SK-N-SH (cell line): ENCODE measurements around the gene MTG1. TPM values are rescaled to one million over a fixed set of nuclear protein-coding genes. Genes with fewer than 3 reads are reported as not detected.

Experiments used
- CTCF ChIA-PET: fragments of 300-600, 350-600 bp; formaldehyde crosslinking; extraction: SDS; loops from one replicate; lab custom pipeline; 2021; lab: Yijun Ruan, JAX
- POLR2A ChIA-PET: fragments of 350-600 bp; sonication (Branson Sonifier 250); formaldehyde crosslinking; extraction: SDS; loops from one replicate; lab custom pipeline; 2020; ENCODE audit warnings: antibody characterized with exemption, inconsistent platforms; lab: Yijun Ruan, JAX
- DNase-seq: peaks from one replicate; pipeline ENCODE4 v3.0.0; 2012
- H2AFZ ChIP-seq: fragments of 200-600 bp; sonication (generic); 2 replicates; pipeline ENCODE4 v1.8.1; 2016; ENCODE audit warnings: antibody characterized with exemption, mild to moderate bottlenecking, low read depth
- H3F3A ChIP-seq: fragments of 200-600 bp; sonication (generic); replicated peaks from 2 replicates; pipeline ENCODE3; 2016; ENCODE audit warnings: antibody characterized with exemption, mild to moderate bottlenecking; ENCODE audit not compliant: insufficient read depth
- H3K27ac ChIP-seq, 2 experiments: fragments of 200-500 bp in 1 of 2; fragments of 200-600 bp in 1 of 2; sonication (Bioruptor generic) in 1 of 2; sonication (generic), shearing (Covaris generic) in 1 of 2; 2 replicates each; pipeline versions ENCODE4 v1.5.1 to v1.6.1; 2014 to 2016; ENCODE audit warnings: low read depth in 2 of 2, inconsistent platforms in 1 of 2, low read length in 1 of 2, mild to moderate bottlenecking in 1 of 2, mixed read lengths in 1 of 2
- H3K27me3 ChIP-seq: fragments of 200-600 bp; sonication (generic), shearing (Covaris generic); 2 replicates; pipeline ENCODE4 v1.6.1; 2016; ENCODE audit warnings: mixed run types; ENCODE audit not compliant: insufficient read depth
- H3K36me3 ChIP-seq, 2 experiments: fragments of 200-500 bp in 1 of 2; fragments of 200-600 bp in 1 of 2; sonication (Bioruptor generic) in 1 of 2; sonication (generic) in 1 of 2; replicated peaks in 1 of 2; 2 replicates each; pipeline versions ENCODE3 to v1.5.1; 2014 to 2016; ENCODE audit warnings: low read length in 1 of 2, mild to moderate bottlenecking in 1 of 2; ENCODE audit not compliant: insufficient read depth in 2 of 2, control insufficient read depth in 1 of 2
- H3K4me1 ChIP-seq, 2 experiments: fragments of 200-500 bp in 1 of 2; fragments of 200-600 bp in 1 of 2; sonication (Bioruptor generic) in 1 of 2; sonication (generic), shearing (Covaris generic) in 1 of 2; 2 replicates each; pipeline versions ENCODE4 v1.5.1 to v1.6.1; 2014 to 2016; ENCODE audit warnings: low read depth in 1 of 2, low read length in 1 of 2, mixed run types in 1 of 2; ENCODE audit not compliant: insufficient read depth in 2 of 2, control insufficient read depth in 1 of 2
- H3K4me2 ChIP-seq: fragments of 200-600 bp; sonication (generic), shearing (Covaris generic); 2 replicates; pipeline ENCODE4 v1.6.1; 2017; ENCODE audit warnings: mixed run types
- H3K4me3 ChIP-seq, 2 experiments: fragments of 200-500 bp in 1 of 2; fragments of 200-600 bp in 1 of 2; sonication (Bioruptor generic) in 1 of 2; sonication (generic), shearing (Covaris generic) in 1 of 2; 2 replicates each; pipeline versions ENCODE4 v1.5.1 to v1.8.1; 2014 to 2016; ENCODE audit warnings: low read depth in 2 of 2, inconsistent platforms in 1 of 2, low read length in 1 of 2, mild to moderate bottlenecking in 1 of 2, mixed read lengths in 1 of 2, moderate library complexity in 1 of 2
- H3K79me2 ChIP-seq: fragments of 200-600 bp; sonication (generic); 2 replicates; pipeline ENCODE4 v1.8.1; 2017; ENCODE audit warnings: mild to moderate bottlenecking; ENCODE audit not compliant: insufficient read depth
- H3K9ac ChIP-seq: fragments of 200-600 bp; sonication (generic); 2 replicates; pipeline ENCODE4 v1.6.1; 2017; ENCODE audit warnings: mixed run types
- H3K9me2 ChIP-seq: fragments of 200-600 bp; sonication (generic); 2 replicates; pipeline ENCODE4 v1.6.1; 2017; ENCODE audit warnings: mixed run types
- H3K9me3 ChIP-seq: fragments of 200-600 bp; sonication (generic); 2 replicates; pipeline ENCODE4 v1.6.1; 2017; ENCODE audit warnings: mixed run types, mild to moderate bottlenecking, moderate library complexity
- H4K20me1 ChIP-seq: fragments of 200-600 bp; sonication (generic); 2 replicates; pipeline ENCODE4 v1.6.1; 2017; ENCODE audit warnings: mild to moderate bottlenecking, mixed run types; ENCODE audit not compliant: insufficient read depth
- CHD2 ChIP-seq: fragments of 150-350 bp; IDR thresholded peaks from 2 replicates; pipeline ENCODE4 v1.6.1; 2018; ENCODE audit warnings: low read length; ENCODE audit not compliant: partially characterized antibody
- ELF1 ChIP-seq: IDR thresholded peaks from 2 replicates; pipeline ENCODE4 v1.4.0; 2012
- EP300 ChIP-seq, 2 experiments: IDR thresholded peaks; 2 replicates each; pipeline versions ENCODE4 v1.4.0 to v1.6.1; 2012; ENCODE audit warnings: borderline replicate concordance in 1 of 2, low read depth in 1 of 2, low read length in 1 of 2
- FOXJ3 ChIP-seq: sonication (generic); formaldehyde crosslinking; IDR thresholded peaks from 2 replicates; pipeline ENCODE4 v1.5.1; 2020; ENCODE audit warnings: mild to moderate bottlenecking, missing genetic modification reagents
- MXI1 ChIP-seq: IDR thresholded peaks from 2 replicates; pipeline ENCODE4 v1.6.1; 2012; ENCODE audit warnings: mild to moderate bottlenecking, low read depth, low read length, improper control_type of control experiment
- POLR2AphosphoS5 ChIP-seq: IDR thresholded peaks from 2 replicates; pipeline ENCODE4 v1.6.1; 2012; ENCODE audit warnings: low read depth, low read length
- RFX5 ChIP-seq: IDR thresholded peaks from 2 replicates; pipeline ENCODE4 v1.6.1; 2012; ENCODE audit warnings: mild to moderate bottlenecking, improper control_type of control experiment, low read length
- SIN3A ChIP-seq: IDR thresholded peaks from 2 replicates; pipeline ENCODE4 v1.6.1; 2012; ENCODE audit warnings: low read depth, mild to moderate bottlenecking, low read length, moderate library complexity, borderline replicate concordance
- TAF1 ChIP-seq: IDR thresholded peaks from 2 replicates; pipeline ENCODE4 v1.6.1; 2012; ENCODE audit warnings: low read depth, mild to moderate bottlenecking, low read length, moderate library complexity, borderline replicate concordance
- YY1 ChIP-seq: IDR thresholded peaks from 2 replicates; pipeline ENCODE4 v1.4.0; 2012; ENCODE audit warnings: low read depth, mild to moderate bottlenecking
- WGBS: methylation state at CpG from one replicate; pipeline ENCODE4 v1.1.6; 2017; ENCODE audit warnings: low lambda C conversion rate; 5-methylcytosine and 5-hydroxymethylcytosine counted together
- polyA plus RNA-seq, 3 experiments: library from polyadenylated mRNA; depleted of rRNA; stranded (reverse); fragments of >200 nt; gene quantifications; 2 replicates each; pipeline ENCODE4 v1.2.3, GENCODE V29; 2012
- TF ChIP-seq, protein P1 (sequence below): IDR thresholded peaks from 2 replicates; pipeline ENCODE4 v1.6.1; 2012; ENCODE audit warnings: mild to moderate bottlenecking, low read depth, low read length, moderate library complexity

Gene MTG1
- polyA plus RNA-seq, 1 of the 3 experiments (the other 2 are of a cell fraction), result 86.4 TPM

DNA sequence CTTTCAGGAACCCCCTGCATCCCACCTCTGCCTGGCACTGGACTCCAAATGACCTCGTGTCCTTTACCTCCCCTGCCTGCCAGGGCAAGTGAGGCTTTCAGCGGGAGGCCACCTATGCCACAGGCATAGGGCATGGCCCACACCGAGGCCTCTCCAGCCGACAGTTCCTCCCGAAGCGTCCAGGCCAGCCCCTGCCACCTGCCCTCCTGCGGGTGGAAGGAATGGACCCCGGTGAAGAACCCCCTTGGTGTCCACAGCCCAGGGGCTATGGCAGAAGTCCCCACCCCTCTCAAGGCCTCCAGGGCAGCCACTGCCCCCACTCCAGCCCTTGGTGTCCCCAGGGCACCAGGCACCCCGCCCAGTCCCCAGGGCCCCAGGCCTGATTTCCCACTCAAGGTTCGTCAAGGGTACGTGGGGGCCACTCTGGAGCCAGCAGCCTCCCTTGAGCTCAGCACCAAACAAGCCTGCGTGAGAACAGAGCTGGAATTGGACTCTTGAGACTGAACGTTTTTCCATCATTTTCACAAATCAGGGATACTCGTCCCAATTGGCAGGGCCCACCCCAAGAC is 39.2 kb upstream of the MTG1 start:
- TF ChIP-seq ELF1 (no peak), TAF1 (no peak), SIN3A (no peak), POLR2AphosphoS5 (no peak), YY1 (no peak), RFX5 (no peak), EP300 (IDR thresholded peaks at IDR 0.05; ENCODE audit: borderline replicate concordance in 1 of 2, low read depth in 1 of 2, low read length in 1 of 2) (no peak), MXI1 (no peak), CHD2 (no peak)
- TF ChIP-seq, protein P1, sequence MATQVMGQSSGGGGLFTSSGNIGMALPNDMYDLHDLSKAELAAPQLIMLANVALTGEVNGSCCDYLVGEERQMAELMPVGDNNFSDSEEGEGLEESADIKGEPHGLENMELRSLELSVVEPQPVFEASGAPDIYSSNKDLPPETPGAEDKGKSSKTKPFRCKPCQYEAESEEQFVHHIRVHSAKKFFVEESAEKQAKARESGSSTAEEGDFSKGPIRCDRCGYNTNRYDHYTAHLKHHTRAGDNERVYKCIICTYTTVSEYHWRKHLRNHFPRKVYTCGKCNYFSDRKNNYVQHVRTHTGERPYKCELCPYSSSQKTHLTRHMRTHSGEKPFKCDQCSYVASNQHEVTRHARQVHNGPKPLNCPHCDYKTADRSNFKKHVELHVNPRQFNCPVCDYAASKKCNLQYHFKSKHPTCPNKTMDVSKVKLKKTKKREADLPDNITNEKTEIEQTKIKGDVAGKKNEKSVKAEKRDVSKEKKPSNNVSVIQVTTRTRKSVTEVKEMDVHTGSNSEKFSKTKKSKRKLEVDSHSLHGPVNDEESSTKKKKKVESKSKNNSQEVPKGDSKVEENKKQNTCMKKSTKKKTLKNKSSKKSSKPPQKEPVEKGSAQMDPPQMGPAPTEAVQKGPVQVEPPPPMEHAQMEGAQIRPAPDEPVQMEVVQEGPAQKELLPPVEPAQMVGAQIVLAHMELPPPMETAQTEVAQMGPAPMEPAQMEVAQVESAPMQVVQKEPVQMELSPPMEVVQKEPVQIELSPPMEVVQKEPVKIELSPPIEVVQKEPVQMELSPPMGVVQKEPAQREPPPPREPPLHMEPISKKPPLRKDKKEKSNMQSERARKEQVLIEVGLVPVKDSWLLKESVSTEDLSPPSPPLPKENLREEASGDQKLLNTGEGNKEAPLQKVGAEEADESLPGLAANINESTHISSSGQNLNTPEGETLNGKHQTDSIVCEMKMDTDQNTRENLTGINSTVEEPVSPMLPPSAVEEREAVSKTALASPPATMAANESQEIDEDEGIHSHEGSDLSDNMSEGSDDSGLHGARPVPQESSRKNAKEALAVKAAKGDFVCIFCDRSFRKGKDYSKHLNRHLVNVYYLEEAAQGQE, result no peak
- no peak overlapping the region for H3K4me3 ChIP-seq
- H2AFZ ChIP-seq, result no peak overlapping the region
- no peaks in the 10 kb centered on the region for H3K9me2 ChIP-seq
- H3F3A ChIP-seq, result no peaks in the 10 kb centered on the region
- H3K79me2 ChIP-seq, result no peaks in the 10 kb centered on the region
- H3K27me3 ChIP-seq, result no peaks in the 10 kb centered on the region
- WGBS, result no CpG with 5 or more reads among the region's 14 CpGs
- no peaks in the 10 kb centered on the region for H4K20me1 ChIP-seq
- no peak overlapping the region for H3K9ac ChIP-seq
- DNase-seq, result no peak
- CTCF ChIA-PET, result interaction anchor here (0.9 to 9.1 kb wide), 2 partner anchors 8 to 26 kb away, joined by 4 to 73 read pairs; partner anchors contain the start of gene PRAP1
- H3K4me1 ChIP-seq, result peaks cover 0 to 30% of the 10 kb centered on the region in 2 experiments; a peak in 1 of 4 replicates
- H3K36me3 ChIP-seq, result peaks cover 0 to 3% of the 10 kb centered on the region in 2 experiments
- no peak overlapping the region for H3K27ac ChIP-seq
- POLR2A ChIA-PET, result no interaction called here
- no peak overlapping the region for H3K4me2 ChIP-seq
- no peaks in the 10 kb centered on the region for H3K9me3 ChIP-seq

DNA sequence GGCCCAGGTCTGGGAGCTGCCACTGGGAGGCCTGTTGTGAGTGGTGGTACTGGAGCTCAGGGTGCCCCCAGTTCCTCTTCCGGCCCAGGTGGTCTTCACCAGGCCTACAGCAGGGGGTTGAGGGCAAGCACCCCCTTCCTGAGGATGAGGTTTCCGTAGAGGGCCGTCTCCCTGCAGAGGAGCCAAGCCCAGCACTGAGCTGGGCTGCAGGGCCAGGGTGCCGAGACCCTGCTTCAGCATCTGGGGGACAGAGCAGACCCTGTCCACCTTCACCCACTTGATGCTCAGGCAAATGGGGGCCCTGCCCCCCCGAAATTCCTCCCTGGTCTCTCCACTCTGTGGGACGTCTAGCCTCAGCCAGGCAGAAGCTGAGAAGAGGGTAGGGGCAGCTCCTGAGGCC is 38.7 kb upstream of the MTG1 start:
- peaks cover 0 to 3% of the 10 kb centered on the region in 2 experiments for H3K36me3 ChIP-seq
- ChIA-PET CTCF (interaction anchor here (0.9 to 9.1 kb wide), 2 partner anchors 8 to 27 kb away, joined by 4 to 73 read pairs; partner anchors contain the start of gene PRAP1), POLR2A (no interaction called here)
- DNase-seq, result no peak
- no peak overlapping the region for H3K27ac ChIP-seq
- peaks cover 0 to 35% of the 10 kb centered on the region in 2 experiments; a peak in 1 of 4 replicates for H3K4me1 ChIP-seq
- no peaks in the 10 kb centered on the region for H4K20me1 ChIP-seq
- H3K4me2 ChIP-seq, result no peak overlapping the region
- WGBS, result no CpG with 5 or more reads among the region's 6 CpGs
- H3K9me3 ChIP-seq, result no peaks in the 10 kb centered on the region
- H3F3A ChIP-seq, result no peaks in the 10 kb centered on the region
- H3K79me2 ChIP-seq, result no peaks in the 10 kb centered on the region
- H3K9ac ChIP-seq, result no peak overlapping the region
- TF ChIP-seq FOXJ3 (CRISPR knock-in tag), result no peak
- TF ChIP-seq, protein P1, result no peak
- no peak overlapping the region for H2AFZ ChIP-seq
- H3K27me3 ChIP-seq, result no peaks in the 10 kb centered on the region
- H3K4me3 ChIP-seq, result no peak overlapping the region
- no peaks in the 10 kb centered on the region for H3K9me2 ChIP-seq
